GM18505 (cell line): ENCODE data around the gene GALNT7.

Source experiments
- ATAC-seq: cut with Tn5 transposase; IDR thresholded peaks from one replicate; pipeline ENCODE4 v1.9.1; 2021; ENCODE audit not compliant: unreplicated experiment
- POLR2A ChIP-seq: IDR thresholded peaks from 4 replicates; pipeline ENCODE4 v1.6.1; 2011; ENCODE audit warnings: borderline replicate concordance; ENCODE audit not compliant: insufficient read depth, insufficient read length; ENCODE audit errors: extremely low read depth

The GALNT7 gene

DNA sequence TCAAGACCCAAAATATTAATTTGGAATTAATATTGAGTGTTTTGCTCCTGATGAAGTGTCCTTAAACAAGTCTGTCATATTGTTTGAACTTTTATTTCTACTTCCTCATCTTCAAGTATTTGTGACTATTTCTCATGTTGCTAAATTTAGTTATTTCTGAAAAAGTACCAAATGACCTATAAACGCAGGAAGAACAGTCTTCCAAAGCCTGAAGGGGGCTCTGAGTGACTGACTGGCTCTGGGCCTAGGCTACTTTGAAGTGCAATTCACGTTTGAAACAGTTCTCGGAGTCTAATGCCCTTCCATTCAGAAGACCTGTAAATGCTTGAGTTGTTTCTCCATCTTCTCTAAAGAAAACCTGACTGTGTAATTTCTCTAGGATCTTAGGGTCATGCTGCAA lies 26.5 kb downstream of the GALNT7 start:
- no peak for TF ChIP-seq POLR2A
- ATAC-seq: no peak

- no peak for ATAC-seq
These were observed 30.9 kb downstream of the GALNT7 start for GRCh38 chr4:173199553-173199952.

DNA sequence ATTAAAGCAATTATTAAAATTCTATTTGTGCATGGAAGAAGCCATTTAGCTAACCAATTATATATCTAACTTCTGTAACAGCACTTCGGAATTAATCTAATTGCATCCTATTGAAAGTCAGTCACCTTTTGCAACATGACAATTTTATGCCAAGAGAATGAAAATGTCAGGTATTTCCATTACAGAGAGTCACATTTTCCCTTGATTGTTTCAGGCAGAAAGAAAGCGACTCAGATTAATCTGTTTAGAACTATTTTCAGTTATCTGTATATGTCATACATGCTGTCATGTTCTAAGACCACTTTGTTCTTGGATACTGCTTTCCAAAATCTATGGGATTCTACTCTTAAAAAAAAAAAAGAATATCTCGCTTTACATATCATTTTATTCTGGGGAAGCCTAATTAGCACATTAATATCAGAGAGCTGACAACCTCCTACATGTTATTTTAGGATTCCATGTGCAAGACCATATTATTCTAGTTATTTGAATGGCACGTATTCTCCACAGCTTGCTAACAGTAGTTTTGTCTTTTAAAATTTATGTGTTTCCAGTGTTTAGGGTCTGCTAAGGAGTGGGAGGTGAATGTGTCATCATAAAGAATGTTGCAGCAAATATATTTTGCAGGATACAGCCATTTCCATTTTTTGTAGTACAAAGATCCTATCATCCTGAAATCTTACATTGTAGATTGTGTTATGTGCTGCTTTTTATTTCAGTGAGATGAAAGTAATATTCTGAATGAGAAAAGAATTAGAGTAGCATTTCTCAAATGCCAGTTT lies 31.7 kb downstream of the GALNT7 start:
- no peak for TF ChIP-seq POLR2A
- ATAC-seq: no peak

More at GRCh38 chr4:173199553-173199952, 30.9 kb downstream of the GALNT7 start:
- no peak for TF ChIP-seq POLR2A

DNA sequence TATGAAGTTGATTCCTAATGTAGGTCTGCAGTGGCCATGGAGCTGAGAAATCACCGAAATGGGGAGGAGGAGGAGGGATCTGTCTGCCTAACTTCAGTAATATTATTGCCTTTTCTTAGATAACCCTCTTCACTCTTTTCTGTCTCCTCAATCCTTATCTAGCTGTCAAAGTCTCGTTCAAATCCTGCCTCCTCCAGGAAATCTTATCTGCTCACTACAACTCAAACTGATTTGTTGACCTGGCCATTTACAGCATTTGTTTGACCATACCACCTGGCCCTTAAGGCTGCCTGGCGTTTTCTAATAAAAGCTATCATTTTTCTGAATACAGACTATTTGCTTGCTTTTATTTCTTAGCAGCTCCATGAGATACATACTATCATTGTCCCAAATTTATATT lies 33.8 kb downstream of the GALNT7 start:
- ATAC-seq: no peak
- no peak for TF ChIP-seq POLR2A

DNA sequence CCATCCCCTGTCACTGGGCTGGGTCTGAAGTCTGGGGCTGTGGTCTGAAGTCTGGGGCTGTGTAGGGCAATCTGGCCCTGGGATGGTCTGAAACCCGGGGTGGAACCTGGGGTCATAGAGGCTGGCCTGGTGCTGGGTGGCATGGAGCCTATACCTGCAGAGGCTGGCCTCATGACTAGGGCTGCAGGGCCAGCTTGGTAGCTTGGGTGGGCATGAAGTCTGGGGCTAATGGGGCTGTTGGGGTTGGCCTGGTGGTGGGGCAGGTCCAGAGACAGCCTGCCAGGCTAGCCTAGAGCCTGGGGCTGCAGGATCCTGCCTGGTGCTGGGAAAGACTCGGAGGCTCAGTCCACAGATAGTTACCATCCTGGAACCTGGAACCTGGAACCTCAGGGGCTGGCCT lies 37.0 kb downstream of the GALNT7 start:
- no peak for ATAC-seq
- TF ChIP-seq POLR2A: no peak

GRCh38 chr4:173208420-173208819 lies 39.8 kb downstream of the GALNT7 start:
- TF ChIP-seq POLR2A: no peak
- no peak for ATAC-seq

DNA sequence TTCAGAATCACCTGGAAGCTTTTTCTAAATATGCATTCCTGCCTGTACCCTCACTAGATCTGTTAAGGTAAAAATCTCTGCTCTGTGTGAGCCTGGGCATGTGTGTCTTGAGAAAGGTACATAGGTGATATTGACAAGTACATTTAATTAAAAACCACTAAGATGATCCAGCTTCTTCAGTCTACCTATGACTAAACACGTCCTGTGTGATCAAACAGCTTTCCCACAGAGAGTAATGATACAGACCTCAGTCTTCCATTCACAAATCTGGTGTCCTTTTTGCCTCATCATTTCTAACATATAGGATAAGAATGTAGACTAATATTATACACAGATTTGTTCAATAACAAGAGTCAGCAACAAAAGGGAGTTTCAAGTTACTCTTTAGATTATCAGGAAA lies 42.6 kb downstream of the GALNT7 start:
- ATAC-seq: no peak
- no peak for TF ChIP-seq POLR2A

- no peak for TF ChIP-seq POLR2A
- no peak for ATAC-seq
These were observed 43.2 kb downstream of the GALNT7 start for GRCh38 chr4:173211838-173212237.

- no peak for ATAC-seq
These were observed 43.8 kb downstream of the GALNT7 start for GRCh38 chr4:173212379-173212778.

DNA sequence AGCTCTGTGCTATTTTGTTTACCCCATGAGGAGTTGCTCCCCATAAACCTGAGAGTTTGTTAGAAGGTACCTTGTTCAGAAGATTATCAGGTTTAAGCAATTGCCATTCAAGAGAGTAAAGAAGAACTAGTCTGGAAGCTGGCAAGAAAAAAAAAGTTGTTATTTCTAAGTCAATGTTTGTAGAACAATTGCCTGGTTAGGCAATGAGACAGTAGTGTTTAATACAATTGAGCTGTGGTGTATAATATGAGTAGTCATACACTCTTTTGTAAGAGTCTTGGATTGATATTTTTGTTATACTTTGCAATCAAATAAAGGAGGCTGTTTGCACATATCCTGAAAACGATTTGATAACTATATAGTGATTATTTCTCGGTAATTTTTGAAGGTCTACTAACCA lies 44.7 kb downstream of the GALNT7 start:
- no peak for TF ChIP-seq POLR2A
- no peak for ATAC-seq

More at GRCh38 chr4:173212379-173212778, 43.8 kb downstream of the GALNT7 start:
- no peak for TF ChIP-seq POLR2A

GRCh38 chr4:173214231-173214630 lies 45.6 kb downstream of the GALNT7 start:
- no peak for ATAC-seq
- TF ChIP-seq POLR2A: no peak

GRCh38 chr4:173214661-173215060 lies 46.0 kb downstream of the GALNT7 start:
- TF ChIP-seq POLR2A: no peak
- no peak for ATAC-seq

DNA sequence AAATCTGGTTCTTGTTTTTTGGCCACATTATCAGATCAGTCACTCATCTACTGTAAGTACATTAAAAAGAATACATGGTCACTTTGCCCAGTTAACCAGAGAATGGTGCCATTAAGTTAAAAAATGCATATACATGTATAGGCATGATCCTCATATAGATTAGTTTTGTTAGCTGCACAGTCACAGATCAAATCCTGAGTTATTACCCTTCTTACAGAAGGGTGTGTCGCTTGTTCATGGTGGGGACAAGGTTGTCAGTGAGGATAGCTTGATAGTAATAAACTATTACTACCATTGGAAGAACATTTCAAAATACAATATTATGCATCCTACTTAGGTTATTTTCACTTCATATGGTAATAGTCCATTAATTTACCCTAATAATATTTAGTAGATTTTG lies 48.5 kb downstream of the GALNT7 start:
- TF ChIP-seq POLR2A: no peak
- ATAC-seq: no peak

GRCh38 chr4:173217727-173218126 lies 49.1 kb downstream of the GALNT7 start:
- no peak for TF ChIP-seq POLR2A
- ATAC-seq: no peak
